ENCODE data around the gene ATG2B. TPM values are rescaled to one million over a fixed set of nuclear protein-coding genes. Genes with fewer than 3 reads are reported as not detected.

ATG2B gene
- total RNA-seq, 4 donors from 2014 or later, result 17.1 to 56.6 (median 41.6) TPM

GRCh38 chr14:96307434-96307833 lies 55.7 kb downstream of the ATG2B start:
- no peaks in the 10 kb centered on the region for H3K9me3 ChIP-seq
- H3K27me3 ChIP-seq, result no peaks in the 10 kb centered on the region
- intact Hi-C loops (cut with DNase I; ENCODE audit: low total_unique reads), result no loop called here

GRCh38 chr14:96304956-96305355 lies 58.2 kb downstream of the ATG2B start:
- Histone ChIP-seq H3K27me3 (no peaks in the 10 kb centered on the region), H3K4me3 (no peak overlapping the region), H3K36me3 (no peaks in the 10 kb centered on the region), H3K9me3 (no peaks in the 10 kb centered on the region), H3K4me1 (no peaks in the 10 kb centered on the region), H3K27ac (no peak overlapping the region)
- TF ChIP-seq CTCF (IDR thresholded peaks at IDR 0.05) (no peak), POLR2A (IDR thresholded peaks at IDR 0.05) (no peak)
- intact Hi-C loops (cut with DNase I; ENCODE audit: low total_unique reads), result no loop called here
- no peak for DNase-seq

More at GRCh38 chr14:96307434-96307833, 55.7 kb downstream of the ATG2B start:
- Histone ChIP-seq H3K4me3 (no peak overlapping the region), H3K36me3 (no peaks in the 10 kb centered on the region), H3K4me1 (no peaks in the 10 kb centered on the region), H3K27ac (no peak overlapping the region)
- no peak for DNase-seq
- TF ChIP-seq CTCF (IDR thresholded peaks at IDR 0.05), result no peak
- no peak for TF ChIP-seq POLR2A (IDR thresholded peaks at IDR 0.05)

GRCh38 chr14:96303981-96304380 lies 59.2 kb downstream of the ATG2B start:
- Histone ChIP-seq H3K4me1 (no peaks in the 10 kb centered on the region), H3K27me3 (no peaks in the 10 kb centered on the region), H3K36me3 (no peaks in the 10 kb centered on the region), H3K27ac (no peak overlapping the region), H3K4me3 (no peak overlapping the region), H3K9me3 (no peaks in the 10 kb centered on the region)
- intact Hi-C loops (cut with DNase I; ENCODE audit: low total_unique reads), result no loop called here
- DNase-seq, result no peak
- TF ChIP-seq POLR2A (IDR thresholded peaks at IDR 0.05), result no peak
- no peak for TF ChIP-seq CTCF (IDR thresholded peaks at IDR 0.05)

- Histone ChIP-seq H3K27ac (no peak overlapping the region), H3K36me3 (no peaks in the 10 kb centered on the region), H3K27me3 (no peaks in the 10 kb centered on the region), H3K4me3 (no peak overlapping the region), H3K9me3 (no peaks in the 10 kb centered on the region), H3K4me1 (no peaks in the 10 kb centered on the region)
- intact Hi-C loops (cut with DNase I; ENCODE audit: low total_unique reads), result no loop called here
- no peak for DNase-seq
- TF ChIP-seq CTCF (IDR thresholded peaks at IDR 0.05) (no peak), POLR2A (IDR thresholded peaks at IDR 0.05) (no peak)
Observed at GRCh38 chr14:96299441-96299840, 63.7 kb downstream of the ATG2B start.

- no peaks in the 10 kb centered on the region for H3K27me3 ChIP-seq
- no peak overlapping the region for H3K27ac ChIP-seq
- H3K36me3 ChIP-seq, result no peaks in the 10 kb centered on the region
- no peaks in the 10 kb centered on the region for H3K4me1 ChIP-seq
- DNase-seq, result no peak
- intact Hi-C loops (cut with DNase I; ENCODE audit: low total_unique reads), result no loop called here
- no peak for TF ChIP-seq CTCF (IDR thresholded peaks at IDR 0.05)
- no peak for TF ChIP-seq POLR2A (IDR thresholded peaks at IDR 0.05)
- no peaks in the 10 kb centered on the region for H3K9me3 ChIP-seq
- H3K4me3 ChIP-seq, result no peak overlapping the region
Observed at GRCh38 chr14:96297997-96298515, 65.1 kb downstream of the ATG2B start.
